B cell (primary cell): Measurements from ENCODE around the gene SPHK2.

Source experiments
- CTCF ChIP-seq: fragments of 200-600 bp; IDR thresholded peaks from one replicate; pipeline ENCODE4 v1.8.0; 2022; ENCODE audit warnings: antibody characterized with exemption, mild to moderate bottlenecking
- EZH2 ChIP-seq: IDR thresholded peaks from 2 replicates; pipeline ENCODE4 v1.6.1; 2012; ENCODE audit warnings: borderline replicate concordance, low read depth, mild to moderate bottlenecking, moderate library complexity, low read length; ENCODE audit not compliant: insufficient read depth, poor library complexity, severe bottlenecking

DNA sequence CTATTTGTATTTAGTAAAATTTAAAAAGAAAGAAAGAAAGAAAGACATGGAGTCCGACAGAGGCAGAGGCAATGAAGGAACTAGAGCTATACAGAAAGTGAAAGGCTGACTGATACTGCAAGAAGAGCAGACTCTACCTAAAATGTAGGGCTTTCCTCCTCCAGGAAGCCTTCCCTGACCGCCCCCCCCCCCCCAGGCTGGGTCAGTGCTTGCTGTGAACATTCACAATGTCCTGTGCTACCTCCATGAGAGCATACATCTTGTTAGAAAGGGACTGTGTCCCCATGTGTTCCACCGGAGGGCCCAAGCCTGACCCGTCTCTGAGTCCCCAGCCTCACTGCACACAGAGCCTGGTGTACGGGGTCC is 32.4 kb downstream of the SPHK2 start:
- TF ChIP-seq CTCF (no peak), EZH2 (no peak)
